ENCODE measurements around the gene HNRNPAB. TPM values are rescaled to one million over a fixed set of nuclear protein-coding genes. Genes with fewer than 3 reads are reported as not detected.

Gene HNRNPAB
- total and polyA plus RNA-seq, 9 of the 15 experiments (the other 6 are each of a cell fraction or from before 2014, with no cell fraction given) = 34.6 to 425 (median 236) TPM

DNA sequence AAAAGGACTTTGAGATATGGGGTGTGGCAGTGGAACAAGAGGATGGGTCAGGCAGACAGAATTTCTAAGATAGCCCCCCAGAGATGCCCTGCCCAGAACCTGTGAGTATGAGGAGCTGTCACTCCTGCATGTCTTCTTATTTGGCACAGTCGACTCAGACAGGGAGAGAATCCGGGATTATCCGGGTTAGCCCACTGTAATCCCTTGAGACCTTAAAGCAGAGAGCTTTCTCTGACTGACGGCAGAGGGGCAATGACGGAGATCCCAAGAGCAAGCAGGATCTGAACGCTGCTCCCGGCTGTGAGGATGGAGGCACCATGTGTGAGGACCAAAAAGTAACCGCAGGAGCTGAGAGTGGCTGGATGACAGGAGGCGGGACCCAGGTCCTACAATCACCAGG lies 41.9 kb upstream of the HNRNPAB start:
- intact Hi-C loops (cut with micrococcal nuclease) = loop anchor here (10.0 kb wide), 1 partner anchor 168 kb away; the partner anchor contains the start of gene PROP1

More for the DNA sequence above, 41.9 kb upstream of the HNRNPAB start:
- POLR2A ChIA-PET = interaction anchor here (0.6 to 2.2 kb wide), 7 partner anchors 9 to 88 kb away, joined by 3 to 10 read pairs (median 5); partner anchors contain the start of gene NHP2
- Histone ChIP-seq H3K27me3 (ENCODE audit: control insufficient read depth in 2 of 2, insufficient read depth in 2 of 2, low read length in 2 of 2) (peaks cover 3 to 18% of the 10 kb centered on the region in 2 experiments; a peak in 2 of 5 replicates), H3K4me3 (no peak overlapping the region), H3K36me3 (ENCODE audit: control insufficient read depth, insufficient read depth, low read length) (no peaks in the 10 kb centered on the region), H3K79me2 (ENCODE audit: control insufficient read depth, insufficient read depth, low read length) (no peaks in the 10 kb centered on the region), H3K4me1 (replicated peaks in 1 of 2; ENCODE audit: control insufficient read depth in 2 of 2, insufficient read depth in 2 of 2, low read length in 2 of 2) (peaks cover 3 to 15% of the 10 kb centered on the region in 2 experiments; a peak in 3 of 5 replicates), H3K9me3 (replicated peaks; ENCODE audit: control insufficient read depth, insufficient read depth, low read depth, low read length) (no peaks in the 10 kb centered on the region), H3K4me2 (ENCODE audit: insufficient read depth, low read length) (no peak overlapping the region), H3K9ac (ENCODE audit: insufficient read depth in 1 of 2, low read depth in 2 of 2, low read length in 2 of 2) (no peak overlapping the region), H2AFZ (ENCODE audit: low read depth, low read length) (no peak overlapping the region), H3K9me1 (ENCODE audit: control insufficient read depth, insufficient read depth, low read length) (no peaks in the 10 kb centered on the region), H4K20me1 (replicated peaks; ENCODE audit: control insufficient read depth, insufficient read depth, low read length) (no peaks in the 10 kb centered on the region), H3K27ac (ENCODE audit: extremely low read depth, low read depth, low read length) (no peak overlapping the region)
- DNase-seq (ENCODE audit: extremely low read depth in 1 of 4, low spot score in 3 of 4) (peak in 1 of 4 experiments; percentile 2), ATAC-seq (no peak), FAIRE-seq (no peak)
- BruUV-seq (replicated peaks) = no TSS peak
- in situ Hi-C loops (cut with MboI) = no loop called here
- TF ChIP-seq ZNF140 (CRISPR knock-in tag; IDR thresholded peaks at IDR 0.05) = no peak
- TF ChIP-seq CBFB (CRISPR knock-in tag; IDR thresholded peaks at IDR 0.05) = no peak
- TF ChIP-seq ZNF121 (CRISPR knock-in tag; conservative IDR thresholded peaks at IDR 0.05) = no peak
- no peak for TF ChIP-seq E2F3 (CRISPR knock-in tag; IDR thresholded peaks at IDR 0.05)
- TF ChIP-seq MECOM (CRISPR knock-in tag; IDR thresholded peaks at IDR 0.05) = no peak
- TF ChIP-seq, protein P1, sequence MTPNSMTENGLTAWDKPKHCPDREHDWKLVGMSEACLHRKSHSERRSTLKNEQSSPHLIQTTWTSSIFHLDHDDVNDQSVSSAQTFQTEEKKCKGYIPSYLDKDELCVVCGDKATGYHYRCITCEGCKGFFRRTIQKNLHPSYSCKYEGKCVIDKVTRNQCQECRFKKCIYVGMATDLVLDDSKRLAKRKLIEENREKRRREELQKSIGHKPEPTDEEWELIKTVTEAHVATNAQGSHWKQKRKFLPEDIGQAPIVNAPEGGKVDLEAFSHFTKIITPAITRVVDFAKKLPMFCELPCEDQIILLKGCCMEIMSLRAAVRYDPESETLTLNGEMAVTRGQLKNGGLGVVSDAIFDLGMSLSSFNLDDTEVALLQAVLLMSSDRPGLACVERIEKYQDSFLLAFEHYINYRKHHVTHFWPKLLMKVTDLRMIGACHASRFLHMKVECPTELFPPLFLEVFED (CRISPR knock-in tag; conservative IDR thresholded peaks at IDR 0.05) = no peak
- no peak for TF ChIP-seq TBL1XR1 (IDR thresholded peaks at IDR 0.05; ENCODE audit: low read length in 2 of 2)
- TF ChIP-seq, protein P2, sequence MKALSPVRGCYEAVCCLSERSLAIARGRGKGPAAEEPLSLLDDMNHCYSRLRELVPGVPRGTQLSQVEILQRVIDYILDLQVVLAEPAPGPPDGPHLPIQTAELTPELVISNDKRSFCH (CRISPR knock-in tag; IDR thresholded peaks at IDR 0.05) = no peak
- TF ChIP-seq, protein P2 (tag; IDR thresholded peaks at IDR 0.05) = no peak
- TF ChIP-seq HCFC1 (IDR thresholded peaks at IDR 0.05; ENCODE audit: low read depth, low read length) = no peak
- CTCF ChIA-PET (ENCODE audit: low intra/inter-chr PET ratio) = interaction anchor here (5.9 kb wide), 1 partner anchor 86 kb away, joined by 108 read pairs; no protein-coding TSS in a partner anchor
- WGBS (ENCODE audit: insufficient coverage, low coverage, missing lambda C conversion rate) = 24% methylated on average over 9 of the region's 9 CpGs

Measured in K562 (cell line).